ENCODE results near the gene ARMH2. TPM values are rescaled to one million over a fixed set of nuclear protein-coding genes. Genes with fewer than 3 reads are reported as not detected.

The ARMH2 gene
- total and polyA plus RNA-seq, 9 of the 15 experiments (the other 6 are each of a cell fraction or from before 2014, with no cell fraction given), result not detected

DNA sequence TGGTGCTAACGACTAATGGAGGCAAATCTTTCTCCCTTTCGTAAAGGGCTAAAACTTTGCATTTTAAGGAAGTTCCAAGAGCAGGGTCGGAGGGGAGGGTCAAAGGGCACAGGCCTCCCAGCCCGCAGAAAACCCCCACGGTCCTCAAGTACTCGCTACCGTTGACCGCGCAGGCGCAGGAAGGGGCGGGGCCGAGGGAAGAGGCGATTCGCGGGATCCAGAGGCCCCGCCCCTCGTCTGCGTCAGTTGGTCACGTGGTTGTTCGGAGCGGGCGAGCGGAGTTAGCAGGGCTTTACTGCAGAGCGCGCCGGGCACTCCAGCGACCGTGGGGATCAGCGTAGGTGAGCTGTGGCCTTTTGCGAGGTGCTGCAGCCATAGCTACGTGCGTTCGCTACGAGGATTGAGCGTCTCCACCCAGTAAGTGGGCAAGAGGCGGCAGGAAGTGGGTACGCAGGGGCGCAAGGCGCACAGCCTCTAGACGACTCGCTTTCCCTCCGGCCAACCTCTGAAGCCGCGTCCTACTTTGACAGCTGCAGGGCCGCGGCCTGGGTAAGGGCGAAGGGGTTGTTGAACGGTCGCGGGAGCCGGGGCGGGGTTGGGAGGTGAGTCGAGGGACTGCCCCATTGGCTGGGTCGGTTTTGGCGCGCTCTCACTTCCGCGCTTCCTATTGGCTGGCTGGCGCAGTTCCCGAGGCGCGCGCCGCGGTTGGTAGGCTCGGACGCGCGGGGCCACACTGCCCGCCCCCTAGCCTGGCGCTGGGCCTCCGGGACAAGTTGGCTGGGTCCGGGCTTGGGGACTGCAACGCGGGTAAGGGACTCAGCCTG is 23.8 kb downstream of the ARMH2 start, which contains the start of gene GMNN (continued):
- TF ChIP-seq ZNF609 (CRISPR knock-in tag; IDR thresholded peaks at IDR 0.05; ENCODE audit: borderline replicate concordance) (0 out of 2 replicates have a peak, but pooled peaks have one; percentile 96), ARID2 (IDR thresholded peaks at IDR 0.05) (no peak), ZBED1 (IDR thresholded peaks at IDR 0.05) (no peak), ZNF586 (CRISPR knock-in tag; conservative IDR thresholded peaks at IDR 0.05) (no peak), STAT6 (CRISPR knock-in tag; IDR thresholded peaks at IDR 0.05) (peak; percentile 94), BACH1 (tag; IDR thresholded peaks at IDR 0.05) (no peak), ARID4B (CRISPR knock-in tag; IDR thresholded peaks at IDR 0.05) (peak; percentile 96), GABPA (tag; conservative IDR thresholded peaks at IDR 0.05; ENCODE audit: low read depth) (no peak; the same call in 1 of the 2 replicates), PRPF4 (IDR thresholded peaks at IDR 0.05; ENCODE audit: insufficient read depth, low read depth, low read length, poor library complexity, severe bottlenecking) (peak; percentile 53), ZNF174 (CRISPR knock-in tag; IDR thresholded peaks at IDR 0.05) (no peak), CHD4 (IDR thresholded peaks at IDR 0.05; ENCODE audit: insufficient read depth, insufficient replicate concordance, low read depth, low read length, poor library complexity, severe bottlenecking) (no peak)
- TF ChIP-seq, protein P1, sequence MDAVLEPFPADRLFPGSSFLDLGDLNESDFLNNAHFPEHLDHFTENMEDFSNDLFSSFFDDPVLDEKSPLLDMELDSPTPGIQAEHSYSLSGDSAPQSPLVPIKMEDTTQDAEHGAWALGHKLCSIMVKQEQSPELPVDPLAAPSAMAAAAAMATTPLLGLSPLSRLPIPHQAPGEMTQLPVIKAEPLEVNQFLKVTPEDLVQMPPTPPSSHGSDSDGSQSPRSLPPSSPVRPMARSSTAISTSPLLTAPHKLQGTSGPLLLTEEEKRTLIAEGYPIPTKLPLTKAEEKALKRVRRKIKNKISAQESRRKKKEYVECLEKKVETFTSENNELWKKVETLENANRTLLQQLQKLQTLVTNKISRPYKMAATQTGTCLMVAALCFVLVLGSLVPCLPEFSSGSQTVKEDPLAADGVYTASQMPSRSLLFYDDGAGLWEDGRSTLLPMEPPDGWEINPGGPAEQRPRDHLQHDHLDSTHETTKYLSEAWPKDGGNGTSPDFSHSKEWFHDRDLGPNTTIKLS (IDR thresholded peaks at IDR 0.05; ENCODE audit: borderline replicate concordance, low read depth), result peak; percentile 71

Measured in K562 (cell line).